Measurements from ENCODE around the gene LLPH.
A peak's percentile ranks its signal among the peaks of the same experiment; 100 is the strongest.
"Not testable (repeated sequence)": the region's sequence is repeated elsewhere in the genome, so short reads cannot be mapped to it uniquely, and the experiment has no call there.

LLPH gene

GRCh38 chr12:66130267-66131066 lies at the start of gene LLPH:
LLPH (minus strand) TSS chr12:66130750; CDS start chr12:66129106, 1,644 bp downstream.
- DNase-seq, result peak; percentile 50

- no peak for DNase-seq
These were observed 45.8 kb upstream of the LLPH start for GRCh38 chr12:66176105-66176900.

GRCh38 chr12:66174391-66175325 lies 44.1 kb upstream of the LLPH start:
- DNase-seq, result not testable (repeated sequence)

GRCh38 chr12:66170606-66171005 lies 40.1 kb upstream of the LLPH start:
- DNase-seq, result no peak

- peak; percentile 71 for DNase-seq
These were observed 38.9 kb upstream of the LLPH start, which contains the start of gene TMBIM4 for GRCh38 chr12:66169221-66170170. TMBIM4 (minus strand) TSS chr12:66169996; CDS start chr12:66169951, 45 bp downstream.

DNA sequence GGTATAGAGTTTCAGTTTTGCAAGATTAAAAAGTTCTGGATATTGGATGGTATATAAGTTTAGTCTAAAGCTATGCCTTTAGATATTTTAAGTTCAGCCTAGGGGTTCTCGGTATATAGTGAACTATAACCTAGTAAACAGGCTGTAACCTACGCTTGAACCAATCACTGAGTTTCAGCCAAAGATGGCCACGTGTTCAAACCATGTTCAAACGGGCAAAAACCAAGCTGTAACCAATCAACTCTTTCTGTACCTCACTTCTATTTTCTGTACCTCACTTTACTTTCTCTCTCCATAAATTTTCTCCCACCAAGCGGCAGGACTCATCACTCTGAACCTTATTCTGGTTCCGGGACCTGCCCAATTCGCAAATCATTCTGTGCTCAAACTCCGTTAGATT lies 37.9 kb upstream of the LLPH start:
- DNase-seq, result no peak

DNA sequence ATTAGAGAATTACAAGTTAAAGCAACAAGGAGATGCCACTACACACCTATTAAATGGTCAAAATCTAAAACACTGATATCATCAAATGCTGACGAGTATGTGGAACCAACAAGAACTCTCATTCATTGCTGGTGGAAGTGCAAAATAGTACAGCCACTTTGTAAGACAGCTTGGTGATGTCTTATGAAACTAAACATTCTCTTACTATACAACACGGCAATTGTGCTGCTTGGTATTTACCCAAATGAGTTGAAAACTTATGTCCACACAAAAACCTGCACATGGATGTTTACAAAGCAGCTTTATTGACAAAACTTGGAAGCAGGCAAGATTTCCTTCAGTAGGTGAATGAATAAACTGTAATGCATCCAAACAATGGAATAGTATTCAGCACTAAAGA lies 36.0 kb upstream of the LLPH start:
- DNase-seq, result no peak

DNA sequence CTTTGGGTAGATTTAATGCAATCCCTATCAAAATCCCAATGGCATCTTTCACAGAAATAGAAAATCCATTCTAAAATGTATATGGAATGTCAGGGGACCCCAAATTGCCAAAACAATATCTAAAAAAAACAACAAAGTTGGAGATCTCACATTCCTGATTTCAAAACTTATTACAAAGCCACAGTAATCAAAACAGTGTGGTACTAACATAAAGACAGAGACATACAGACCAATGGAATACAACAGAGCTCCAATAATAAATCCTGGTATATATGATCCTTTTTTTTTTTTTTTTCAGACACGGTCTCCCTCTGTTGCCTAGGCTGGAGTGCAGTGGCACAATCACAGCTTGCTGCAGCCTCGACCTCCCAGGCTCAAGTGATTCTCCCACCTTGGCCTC lies 34.6 kb upstream of the LLPH start:
- DNase-seq, result no peak

GRCh38 chr12:66164349-66164821 lies 33.8 kb upstream of the LLPH start:
- no peak for DNase-seq

DNA sequence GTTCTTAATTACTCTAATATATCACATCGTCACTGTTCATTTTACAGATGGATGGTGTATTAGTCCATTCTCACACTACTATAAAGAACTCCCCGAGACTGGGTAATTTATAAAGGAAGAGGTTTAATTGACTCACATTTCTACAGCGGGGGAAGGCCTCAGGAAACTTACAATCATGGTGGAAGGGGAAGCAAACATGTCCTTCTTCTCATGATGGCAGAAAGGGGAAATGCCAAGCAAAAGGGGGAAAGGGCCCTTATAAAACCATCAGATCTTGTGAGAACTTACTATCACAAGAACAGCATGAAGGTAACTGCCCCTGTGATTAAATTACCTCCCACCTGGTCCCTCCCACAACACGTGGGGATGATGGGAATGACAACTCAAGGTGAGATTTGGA lies 32.7 kb upstream of the LLPH start:
- no peak for DNase-seq

GRCh38 chr12:66162701-66163100 lies 32.2 kb upstream of the LLPH start:
- no peak for DNase-seq

DNA sequence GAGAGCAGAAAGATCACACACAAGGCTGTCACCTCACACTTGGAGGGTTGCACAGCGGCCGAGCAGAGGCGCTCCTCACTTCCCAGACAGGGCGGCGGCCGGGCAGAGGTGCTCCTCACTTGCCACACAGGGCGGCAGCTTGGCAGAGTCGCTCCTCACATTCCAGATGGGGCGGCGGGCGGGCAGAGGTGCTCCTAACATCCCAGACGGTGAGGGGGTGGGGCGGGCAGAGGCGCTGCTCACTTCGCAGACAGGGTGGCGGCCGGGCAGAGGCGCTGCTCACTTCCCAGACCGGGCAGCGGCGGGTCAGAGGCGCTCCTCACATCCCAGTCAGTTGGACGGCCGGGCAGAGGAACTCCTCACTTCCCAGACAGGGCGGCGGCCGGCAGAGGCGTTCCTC lies 30.2 kb upstream of the LLPH start:
- DNase-seq, result no peak

- no peak for DNase-seq
These were observed 28.6 kb upstream of the LLPH start for GRCh38 chr12:66159123-66159522.

DNA sequence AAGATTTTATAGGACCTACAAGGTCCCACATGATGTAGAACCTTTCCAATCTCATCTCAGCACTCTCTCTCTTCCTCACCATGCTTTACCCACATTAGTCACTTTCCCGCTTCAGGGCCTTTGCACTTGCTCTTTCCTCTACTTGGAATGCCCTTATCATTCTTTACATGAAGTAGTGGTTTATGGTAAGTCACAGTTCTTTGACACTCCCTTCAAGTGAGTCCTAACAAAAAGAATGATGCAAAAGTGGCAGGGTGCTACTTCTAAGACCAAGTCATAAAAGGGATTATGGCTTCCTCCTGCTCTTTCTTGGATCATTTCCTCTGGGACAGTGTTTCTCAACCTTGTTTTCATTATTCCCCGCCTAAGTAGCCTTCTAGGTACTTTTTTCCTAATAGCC lies 26.1 kb upstream of the LLPH start:
- DNase-seq, result no peak

DNA sequence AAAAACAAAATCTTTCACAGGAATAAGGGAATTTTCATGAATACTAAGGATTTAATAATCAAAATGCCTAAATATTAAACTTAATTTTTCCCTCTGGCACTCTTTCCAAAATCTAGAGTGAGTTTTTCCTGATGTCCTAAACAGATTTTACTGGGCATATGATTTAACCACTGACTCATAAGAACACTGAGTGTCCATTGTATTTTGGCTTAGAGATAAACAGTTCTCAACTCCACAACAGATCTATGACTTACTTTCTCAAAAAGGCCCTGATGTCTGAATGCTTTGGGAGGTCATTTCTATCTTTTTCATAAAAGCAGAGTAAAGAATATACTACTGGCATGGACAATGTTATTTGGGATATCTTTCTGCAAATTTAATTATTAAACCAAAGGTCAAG lies 24.2 kb upstream of the LLPH start:
- DNase-seq, result no peak

DNA sequence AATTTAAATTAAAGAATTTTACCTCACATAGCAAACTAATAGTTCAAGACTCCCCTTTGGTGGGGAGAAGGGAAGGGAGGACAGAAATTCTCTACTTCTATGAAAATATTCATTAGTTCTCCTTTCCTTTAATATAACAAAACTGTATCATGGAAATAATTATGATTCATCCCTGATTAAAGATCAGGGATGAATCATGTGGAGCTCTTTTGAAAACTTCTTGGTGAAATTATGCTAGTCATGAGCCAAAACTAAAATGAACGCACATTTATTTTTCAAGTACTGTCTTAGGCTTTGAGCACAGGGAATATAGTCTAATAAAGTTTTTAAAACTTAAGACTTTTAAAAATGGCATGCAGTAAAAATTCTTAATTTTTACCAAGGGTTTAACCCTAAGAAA lies 22.2 kb upstream of the LLPH start:
- no peak for DNase-seq

DNA sequence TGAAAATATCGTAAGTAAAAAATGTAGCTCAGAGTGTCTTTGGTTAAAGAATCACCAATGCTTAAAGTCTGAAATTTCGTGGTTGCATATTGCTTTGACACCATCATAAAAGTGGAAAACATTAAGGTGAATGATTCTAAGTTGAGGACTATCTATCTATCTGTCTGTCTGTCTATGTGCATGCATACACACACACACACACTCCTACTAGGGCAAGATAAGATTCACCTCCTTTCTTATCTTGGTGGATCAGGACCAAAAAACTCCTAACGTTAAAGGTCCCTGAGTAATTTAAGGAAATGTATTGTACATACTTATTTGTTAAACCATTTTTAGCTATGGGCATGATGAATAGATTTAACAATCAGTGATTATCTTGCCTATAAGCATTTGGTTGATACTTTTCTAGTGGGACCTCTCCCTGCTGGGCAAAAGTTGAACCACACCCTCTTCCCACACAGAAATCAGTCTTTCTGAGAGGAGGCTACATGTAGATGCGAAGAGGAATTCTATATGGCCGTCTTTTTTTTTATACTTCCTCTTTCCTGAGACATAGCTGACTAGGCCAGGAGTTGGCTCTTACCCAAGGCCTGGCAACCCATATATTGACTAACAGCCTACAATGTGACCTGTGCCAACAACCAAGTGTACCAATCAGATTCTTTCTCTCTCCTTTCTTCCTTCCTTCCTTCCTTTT lies 19.3 kb upstream of the LLPH start:
- DNase-seq, result no peak

GRCh38 chr12:66144791-66145754 lies 14.5 kb upstream of the LLPH start:
- no peak for DNase-seq

DNA sequence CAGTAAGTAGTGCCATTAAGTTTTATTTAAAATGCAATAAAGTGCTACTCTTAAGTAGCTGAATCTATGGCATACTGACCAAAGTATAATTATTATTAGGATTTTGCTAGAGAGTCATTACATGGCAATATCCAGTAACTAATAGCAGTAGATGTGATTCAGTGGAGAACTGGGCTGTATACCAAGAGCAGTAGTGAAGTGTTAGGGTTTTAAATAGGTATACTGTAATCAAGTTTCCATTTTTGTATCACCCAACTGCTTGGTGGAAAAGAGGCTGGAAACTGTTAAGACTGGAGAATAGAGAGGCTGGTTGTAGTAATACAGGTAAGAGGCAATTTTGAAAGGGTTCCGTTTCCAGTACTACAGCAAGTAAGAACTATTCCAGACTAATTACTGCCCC lies 13.3 kb upstream of the LLPH start:
- DNase-seq, result no peak

GRCh38 chr12:66142826-66143225 lies 12.3 kb upstream of the LLPH start:
- DNase-seq, result no peak
